ENCODE results near the gene CNTN1. TPM values are rescaled to one million over a fixed set of nuclear protein-coding genes. Genes with fewer than 3 reads are reported as not detected.
"Not testable (repeated sequence)": the region's sequence is repeated elsewhere in the genome, so short reads cannot be mapped to it uniquely, and the experiment has no call there.

CNTN1 gene
- total RNA-seq, 2 donors from 2014 or later, result 0.44 to 0.68 TPM

- ATAC-seq (no peak), DNase-seq (no peak)
- intact Hi-C loops (cut with DNase I), result no loop called here
Measured at GRCh38 chr12:41058266-41058665, 366.0 kb downstream of the CNTN1 start.

GRCh38 chr12:41061192-41061591 lies 369.0 kb downstream of the CNTN1 start:
- DNase-seq (no peak), ATAC-seq (no peak)
- intact Hi-C loops (cut with DNase I), result no loop called here

DNA sequence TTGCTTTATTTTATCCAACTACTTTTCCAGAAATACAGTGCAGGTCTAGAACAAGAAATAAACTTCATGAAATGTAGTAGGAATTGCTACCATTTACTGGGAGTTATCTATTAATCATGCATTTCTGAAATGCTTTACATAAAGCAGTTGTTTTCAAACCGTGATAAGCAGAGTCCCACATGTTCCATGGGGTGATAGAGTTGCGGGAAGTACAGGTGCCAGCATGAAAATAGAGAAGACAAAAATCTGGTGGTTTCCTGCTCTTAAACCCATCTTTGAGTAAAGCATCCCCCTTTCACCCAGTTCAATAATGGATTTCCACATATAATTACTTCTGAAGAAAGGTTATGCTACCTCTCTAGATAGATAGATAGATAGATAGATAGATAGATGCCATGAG lies 372.2 kb downstream of the CNTN1 start:
- intact Hi-C loops (cut with DNase I), result no loop called here
- ATAC-seq (no peak), DNase-seq (no peak)

GRCh38 chr12:41067941-41068645 lies 375.9 kb downstream of the CNTN1 start:
- no peak for DNase-seq
- intact Hi-C loops (cut with DNase I), result no loop called here
- ATAC-seq, result no peak

- intact Hi-C loops (cut with DNase I), result no loop called here
- no peak for ATAC-seq
- no peak for DNase-seq
Measured at GRCh38 chr12:41073633-41074472, 381.6 kb downstream of the CNTN1 start.

GRCh38 chr12:41074473-41074769 lies 382.2 kb downstream of the CNTN1 start:
- intact Hi-C loops (cut with DNase I), result no loop called here
- ATAC-seq, result no peak
- DNase-seq, result no peak

GRCh38 chr12:41076114-41076513 lies 383.9 kb downstream of the CNTN1 start:
- DNase-seq (no peak), ATAC-seq (no peak)
- intact Hi-C loops (cut with DNase I), result no loop called here

GRCh38 chr12:41081241-41081640 lies 389.0 kb downstream of the CNTN1 start:
- DNase-seq; intact Hi-C loops (cut with DNase I); ATAC-seq: not testable (repeated sequence)

- DNase-seq (no peak), ATAC-seq (no peak)
- intact Hi-C loops (cut with DNase I), result no loop called here
Measured at GRCh38 chr12:41089438-41089837, 397.2 kb downstream of the CNTN1 start.

DNA sequence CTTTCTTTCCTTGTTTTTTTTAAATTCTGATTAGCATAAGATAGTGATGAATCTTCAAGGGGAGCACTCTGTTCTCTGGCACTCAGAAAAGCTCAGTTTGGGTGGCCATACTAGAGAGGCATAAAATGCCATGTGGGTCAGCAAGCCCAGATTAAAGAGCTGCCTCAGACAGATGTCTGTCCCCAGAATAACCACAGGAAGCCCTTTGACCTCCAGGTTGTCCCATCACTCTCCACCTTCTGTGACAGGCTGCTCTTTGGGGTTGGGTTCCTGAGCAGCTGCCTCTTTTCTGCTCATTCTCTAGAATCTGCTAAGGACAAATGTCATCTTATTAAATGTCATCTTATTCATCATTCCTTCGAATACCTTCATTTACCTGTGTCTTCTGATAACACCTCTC lies 399.9 kb downstream of the CNTN1 start:
- no peak for DNase-seq
- intact Hi-C loops (cut with DNase I), result no loop called here

GRCh38 chr12:41096797-41097196 lies 404.6 kb downstream of the CNTN1 start:
- no peak for DNase-seq
- no peak for ATAC-seq
- intact Hi-C loops (cut with DNase I), result no loop called here

More for the DNA sequence above, 399.9 kb downstream of the CNTN1 start:
- ATAC-seq, result no peak

DNA sequence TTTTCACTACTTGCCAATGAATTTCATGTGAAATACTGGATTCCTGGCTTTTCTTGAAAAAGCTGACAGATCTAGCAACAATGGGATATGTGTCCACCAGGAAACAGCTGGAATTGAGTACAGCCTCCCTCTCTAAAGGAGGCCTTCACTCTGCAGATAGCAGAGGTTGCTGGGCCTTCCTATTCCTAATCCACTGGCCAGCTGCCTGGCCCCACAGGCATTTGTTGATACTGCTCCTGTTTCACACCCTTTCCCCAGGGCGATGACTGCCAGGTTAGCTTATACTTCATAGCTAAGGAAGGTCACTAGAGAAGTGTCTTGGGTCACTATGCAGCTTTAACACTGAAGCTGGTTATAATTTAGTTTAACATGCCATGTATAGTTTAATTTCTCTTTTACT lies 408.3 kb downstream of the CNTN1 start:
- no peak for DNase-seq
- intact Hi-C loops (cut with DNase I), result no loop called here
- no peak for ATAC-seq

DNA sequence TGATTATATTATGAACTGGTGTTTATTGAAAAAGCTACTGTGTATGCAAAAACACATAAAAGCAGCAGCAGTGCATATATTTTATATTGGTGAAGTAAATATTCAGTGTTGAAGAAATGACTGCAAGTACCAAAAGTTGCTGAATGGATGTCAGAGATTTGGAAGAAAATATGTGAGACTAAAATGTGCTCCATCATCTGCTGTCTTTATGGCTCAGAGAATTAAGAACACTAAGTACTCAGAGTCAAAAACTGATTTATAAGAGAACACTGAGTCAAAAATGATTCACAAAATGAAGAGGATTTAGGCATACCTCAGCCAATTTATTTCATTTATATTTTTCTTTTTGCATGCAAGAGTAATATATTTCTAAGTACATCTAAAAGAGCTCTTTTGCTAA lies 409.6 kb downstream of the CNTN1 start:
- ATAC-seq (no peak), DNase-seq (no peak)
- intact Hi-C loops (cut with DNase I), result no loop called here

DNA sequence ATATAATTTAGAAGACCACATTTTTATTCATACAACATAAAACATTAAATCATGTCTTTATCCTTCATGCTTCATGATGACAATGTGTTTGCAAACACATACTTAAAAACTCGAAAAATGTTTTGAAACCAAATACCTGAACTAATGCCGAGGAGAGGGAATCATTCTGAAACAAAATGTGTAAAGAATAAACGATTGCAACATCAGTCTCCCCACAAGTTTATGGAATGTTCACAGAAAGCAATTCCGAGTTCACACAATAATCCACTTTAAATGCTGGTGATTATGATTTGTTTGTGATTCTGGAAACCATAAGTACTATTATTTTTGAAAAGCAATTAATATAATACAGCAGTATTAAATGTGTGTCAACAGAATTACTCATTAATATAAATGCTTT lies 411.4 kb downstream of the CNTN1 start:
- intact Hi-C loops (cut with DNase I), result no loop called here
- ATAC-seq (no peak), DNase-seq (no peak)

DNA sequence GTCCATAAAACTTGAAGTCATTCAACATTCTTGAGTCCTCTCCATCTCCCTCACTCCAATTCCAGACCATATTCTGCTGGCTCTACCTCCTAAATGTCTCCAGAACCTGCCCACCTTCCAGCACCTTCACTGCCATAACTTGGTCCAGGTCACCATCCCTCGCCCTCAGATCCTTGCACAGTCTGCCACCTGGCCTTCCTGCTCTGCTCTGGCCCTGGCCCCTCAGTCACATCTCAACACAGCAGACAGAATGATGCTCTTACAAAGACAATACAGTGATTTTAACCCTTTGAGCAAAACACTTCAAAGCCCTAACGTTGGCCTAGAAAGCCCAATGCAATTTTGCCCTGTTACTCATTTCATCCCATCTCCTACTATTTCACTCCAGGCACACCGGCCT lies 414.1 kb downstream of the CNTN1 start:
- intact Hi-C loops (cut with DNase I), result no loop called here
- ATAC-seq (no peak), DNase-seq (no peak)

DNA sequence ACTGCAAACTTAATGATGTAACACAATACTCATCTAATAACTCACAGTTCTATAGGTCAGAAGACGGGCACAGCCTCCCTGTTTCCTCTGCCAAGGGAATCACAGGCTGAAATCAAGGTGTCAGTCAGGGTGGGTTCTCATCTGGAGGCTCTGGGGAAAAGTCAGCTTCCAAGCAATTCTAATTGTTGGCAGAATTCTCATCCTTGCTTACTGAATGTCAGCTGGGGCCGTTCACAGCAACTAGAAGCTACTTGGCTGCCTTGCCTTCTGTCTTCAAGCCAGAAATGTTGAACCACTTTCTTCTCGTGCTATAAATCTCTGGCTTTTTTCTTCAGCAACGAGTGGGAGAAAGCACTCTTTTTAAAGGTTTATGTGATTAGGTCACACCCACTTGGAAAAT lies 415.8 kb downstream of the CNTN1 start:
- ATAC-seq (peak; percentile 44 to 60), DNase-seq (no peak)
- intact Hi-C loops (cut with DNase I), result no loop called here

DNA sequence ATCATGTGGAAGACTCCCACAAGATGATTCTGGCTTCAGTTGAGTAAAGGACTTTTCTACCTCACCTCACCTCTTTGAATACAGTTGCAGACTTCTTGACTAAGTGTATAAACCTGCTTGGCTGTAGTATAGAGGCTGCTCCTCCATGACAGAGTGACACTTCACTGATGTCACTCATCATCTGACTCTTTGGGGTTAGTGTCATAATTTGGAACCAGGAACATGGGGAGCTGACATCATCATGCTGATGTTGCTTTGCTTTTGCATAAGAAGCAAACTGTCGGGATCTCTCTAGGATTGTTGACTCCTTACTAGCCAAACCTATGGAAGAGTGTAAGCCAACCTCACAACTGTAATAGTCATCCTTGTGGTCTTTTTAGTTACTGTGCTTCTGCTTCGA lies 420.7 kb downstream of the CNTN1 start:
- ATAC-seq, result no peak
- intact Hi-C loops (cut with DNase I), result no loop called here

GRCh38 chr12:41120211-41120610 lies 428.0 kb downstream of the CNTN1 start:
- intact Hi-C loops (cut with DNase I), result no loop called here

More for the DNA sequence above, 420.7 kb downstream of the CNTN1 start:
- no peak for DNase-seq

GRCh38 chr12:41121374-41121773 lies 429.1 kb downstream of the CNTN1 start:
- DNase-seq (no peak), ATAC-seq (no peak)
- intact Hi-C loops (cut with DNase I), result no loop called here

More at GRCh38 chr12:41120211-41120610, 428.0 kb downstream of the CNTN1 start:
- ATAC-seq (no peak), DNase-seq (no peak)

Data from left cardiac atrium (tissue), 4 donors.